WTC11 (cell line): ENCODE measurements around the gene RAB13. TPM values are rescaled to one million over a fixed set of nuclear protein-coding genes. Genes with fewer than 3 reads are reported as not detected.
"Not testable (repeated sequence)": the region's sequence is repeated elsewhere in the genome, so short reads cannot be mapped to it uniquely, and the experiment has no call there.

Experiments used
- ATAC-seq: fragments of 200-7000 bp; cut with Tn5 transposase; 2 replicates; pipeline ENCODE4 v1.10.0; 2021; ENCODE audit warnings: mild to moderate bottlenecking, moderate library complexity
- CTCF ChIA-PET: fragments of 300-600 bp; sonication (Branson Sonifier 250); formaldehyde crosslinking; loops from one replicate; lab custom pipeline; 2021; ENCODE audit warnings: antibody characterized with exemption; lab: Charles Lee
- POLR2A ChIA-PET: fragments of 350-600 bp; sonication (Branson Sonifier 250); formaldehyde crosslinking; loops from one replicate; lab custom pipeline; 2021; ENCODE audit warnings: antibody characterized with exemption; lab: Charles Lee
- DNase-seq: peaks from one replicate; pipeline ENCODE4 v3.0.0; 2021; ENCODE audit warnings: low spot score
- H3K27ac Mint-ChIP-seq: 2 replicates; pipeline ENCODE4 v1.8.0; 2021; ENCODE audit warnings: mixed read lengths
- H3K27me3 Mint-ChIP-seq: 2 replicates; pipeline ENCODE4 v1.8.0; 2021; ENCODE audit warnings: low read depth, mild to moderate bottlenecking, moderate library complexity, mixed read lengths
- H3K36me3 Mint-ChIP-seq: 2 replicates; pipeline ENCODE4 v1.8.0; 2021; ENCODE audit warnings: mixed read lengths
- H3K4me1 Mint-ChIP-seq: 2 replicates; pipeline ENCODE4 v1.8.0; 2022; ENCODE audit warnings: mixed read lengths
- H3K4me3 Mint-ChIP-seq: 2 replicates; pipeline ENCODE4 v1.8.0; 2021; ENCODE audit warnings: mild to moderate bottlenecking, moderate library complexity, mixed read lengths
- H3K9me3 Mint-ChIP-seq: 2 replicates; pipeline ENCODE4 v1.8.0; 2021; ENCODE audit warnings: mixed read lengths
- ARID4B ChIP-seq: sonication (generic); formaldehyde crosslinking; IDR thresholded peaks from 2 replicates; pipeline ENCODE4 v1.8.0; 2023; ENCODE audit warnings: missing genetic modification reagents, mild to moderate bottlenecking, borderline replicate concordance
- FOXK1 ChIP-seq: sonication (generic); formaldehyde crosslinking; IDR thresholded peaks from 2 replicates; pipeline ENCODE4 v1.8.0; 2022; ENCODE audit warnings: mild to moderate bottlenecking, moderate library complexity, missing genetic modification reagents
- HMGA2 ChIP-seq: fragments of 250-450 bp; sonication (Bioruptor Pico); IDR thresholded peaks from 2 replicates; pipeline ENCODE4 v1.4.0; 2021; ENCODE audit warnings: mild to moderate bottlenecking, moderate library complexity
- HMGXB4 ChIP-seq: sonication (generic); formaldehyde crosslinking; IDR thresholded peaks from 2 replicates; pipeline ENCODE4 v1.8.1; 2023; ENCODE audit warnings: mild to moderate bottlenecking, moderate library complexity, missing genetic modification reagents
- IRF2 ChIP-seq: sonication (generic); formaldehyde crosslinking; IDR thresholded peaks from 2 replicates; pipeline ENCODE4 v1.8.0; 2022; ENCODE audit warnings: low read depth, missing genetic modification reagents, borderline replicate concordance
- MXD4 ChIP-seq: fragments of 250-450 bp; sonication (Bioruptor Pico); IDR thresholded peaks from 2 replicates; pipeline ENCODE4 v1.8.0; 2021; ENCODE audit warnings: mild to moderate bottlenecking, moderate library complexity, borderline replicate concordance
- MYBL2 ChIP-seq: sonication (generic); formaldehyde crosslinking; IDR thresholded peaks from 2 replicates; pipeline ENCODE4 v1.8.1; 2023; ENCODE audit warnings: mild to moderate bottlenecking, moderate library complexity, missing genetic modification reagents
- NR1H2 ChIP-seq: sonication (generic); formaldehyde crosslinking; IDR thresholded peaks from 2 replicates; pipeline ENCODE4 v1.9.0; 2021; ENCODE audit warnings: mild to moderate bottlenecking, moderate library complexity, missing genetic modification reagents
- OVOL2 ChIP-seq: fragments of 250-450 bp; sonication (Bioruptor Pico); IDR thresholded peaks from 2 replicates; pipeline ENCODE4 v1.9.0; 2021; ENCODE audit warnings: mild to moderate bottlenecking, borderline replicate concordance
- TCF7 ChIP-seq: sonication (generic); formaldehyde crosslinking; IDR thresholded peaks from 2 replicates; pipeline ENCODE4 v1.8.0; 2022; ENCODE audit warnings: mild to moderate bottlenecking, low read depth, missing genetic modification reagents, moderate library complexity
- ZNF416 ChIP-seq: fragments of 250-450 bp; sonication (Bioruptor Pico); IDR thresholded peaks from 2 replicates; pipeline ENCODE4 v1.9.0; 2021; ENCODE audit warnings: mild to moderate bottlenecking, inconsistent platforms
- ZNF425 ChIP-seq: fragments of 250-450 bp; sonication (Bioruptor Pico); conservative IDR thresholded peaks from 2 replicates; pipeline ENCODE4 v1.9.0; 2021; ENCODE audit warnings: mild to moderate bottlenecking
- total RNA-seq: library from RNA; stranded (reverse); gene quantifications from 3 replicates; pipeline ENCODE4 v1.2.3, GENCODE V29; 2021
- TF ChIP-seq, protein P1 (sequence below): sonication (generic); formaldehyde crosslinking; IDR thresholded peaks from 2 replicates; pipeline ENCODE4 v1.8.0; 2022; ENCODE audit warnings: mild to moderate bottlenecking, missing genetic modification reagents

The RAB13 gene
- total RNA-seq, 1 experiment from 2014 or later = 126 TPM

GRCh38 chr1:154006136-154006535 is 20.0 kb upstream of the RAB13 start:
- POLR2A ChIA-PET = no interaction called here
- Mint-ChIP-seq H3K27me3 (no peaks in the 10 kb centered on the region), H3K27ac (no peak overlapping the region), H3K9me3 (no peaks in the 10 kb centered on the region), H3K36me3 (no peaks in the 10 kb centered on the region), H3K4me1 (no peaks in the 10 kb centered on the region), H3K4me3 (no peak overlapping the region)
- no peak for ATAC-seq
- no peak for TF ChIP-seq ZNF416 (CRISPR knock-in tag)
- no peak for TF ChIP-seq ARID4B (CRISPR knock-in tag)
- TF ChIP-seq HMGXB4 (CRISPR knock-in tag) = no peak
- TF ChIP-seq, protein P1, sequence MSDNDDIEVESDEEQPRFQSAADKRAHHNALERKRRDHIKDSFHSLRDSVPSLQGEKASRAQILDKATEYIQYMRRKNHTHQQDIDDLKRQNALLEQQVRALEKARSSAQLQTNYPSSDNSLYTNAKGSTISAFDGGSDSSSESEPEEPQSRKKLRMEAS = no peak
- TF ChIP-seq FOXK1 = no peak
- TF ChIP-seq TCF7 (CRISPR knock-in tag) = no peak
- no peak for TF ChIP-seq HMGA2 (CRISPR knock-in tag)
- no peak for TF ChIP-seq OVOL2 (CRISPR knock-in tag)
- no peak for TF ChIP-seq IRF2 (CRISPR knock-in tag)
- no peak for TF ChIP-seq NR1H2 (CRISPR knock-in tag)
- TF ChIP-seq MXD4 (CRISPR knock-in tag) = no peak
- no peak for TF ChIP-seq MYBL2 (CRISPR knock-in tag)
- CTCF ChIA-PET = no interaction called here
- DNase-seq = no peak

DNA sequence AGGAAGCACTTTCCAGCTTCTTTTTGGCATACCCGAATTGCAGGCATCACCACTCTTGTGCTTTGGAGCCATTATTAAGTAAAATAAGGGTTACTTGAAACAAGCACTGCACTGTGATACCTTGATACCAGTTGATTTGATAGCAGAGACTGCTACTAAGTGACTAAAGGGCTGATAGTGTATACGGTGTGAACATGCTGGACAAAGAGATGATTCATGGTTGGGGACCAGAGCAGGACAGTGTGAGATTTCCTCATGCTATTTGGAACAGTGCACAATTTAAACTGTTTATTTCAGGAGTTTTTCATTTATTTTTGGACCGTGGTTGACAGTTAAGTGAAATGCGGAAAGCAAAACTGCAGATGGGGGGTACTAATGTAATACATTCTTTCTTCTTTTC is 14.3 kb upstream of the RAB13 start:
- no peak overlapping the region for H3K27ac Mint-ChIP-seq
- no peak for TF ChIP-seq ZNF425 (CRISPR knock-in tag)
- H3K9me3 Mint-ChIP-seq = peaks cover 4% of the 10 kb centered on the region
- no peaks in the 10 kb centered on the region for H3K4me1 Mint-ChIP-seq
- H3K36me3 Mint-ChIP-seq = peaks cover 8% of the 10 kb centered on the region
- no peak for ATAC-seq
- no peak overlapping the region for H3K4me3 Mint-ChIP-seq
- no peaks in the 10 kb centered on the region for H3K27me3 Mint-ChIP-seq
- ChIA-PET POLR2A (interaction anchor here (1.3 kb wide), 1 partner anchor 10 kb away, joined by 4 read pairs; the partner anchor contains the start of gene RPS27), CTCF (no interaction called here)
- DNase-seq = no peak

- not testable (repeated sequence) for H3K27me3 Mint-ChIP-seq, H3K4me3 Mint-ChIP-seq, H3K9me3 Mint-ChIP-seq, DNase-seq, ATAC-seq
- peaks cover 10% of the 10 kb centered on the region for H3K4me1 Mint-ChIP-seq
- H3K27ac Mint-ChIP-seq = 0 out of 2 replicates have a peak overlapping the region, but pooled peaks have one; percentile 41
- ChIA-PET POLR2A (interaction anchor here (0.7 kb wide), 1 partner anchor 153 kb away, joined by 5 read pairs; no protein-coding TSS in a partner anchor), CTCF (interaction anchor here (0.7 to 1.4 kb wide), 2 partner anchors 108 to 221 kb away, joined by 4 read pairs; no protein-coding TSS in a partner anchor)
- H3K36me3 Mint-ChIP-seq = peaks cover 37% of the 10 kb centered on the region
Measured at GRCh38 chr1:153996882-153997281, 10.7 kb upstream of the RAB13 start.
